ENCODE data around the gene MIPOL1. TPM values are rescaled to one million over a fixed set of nuclear protein-coding genes. Genes with fewer than 3 reads are reported as not detected.
"Not testable (repeated sequence)": the region's sequence is repeated elsewhere in the genome, so short reads cannot be mapped to it uniquely, and the experiment has no call there.

MIPOL1 gene
- total RNA-seq, 2 donors from 2014 or later, result 0.46 to 0.50 TPM

DNA sequence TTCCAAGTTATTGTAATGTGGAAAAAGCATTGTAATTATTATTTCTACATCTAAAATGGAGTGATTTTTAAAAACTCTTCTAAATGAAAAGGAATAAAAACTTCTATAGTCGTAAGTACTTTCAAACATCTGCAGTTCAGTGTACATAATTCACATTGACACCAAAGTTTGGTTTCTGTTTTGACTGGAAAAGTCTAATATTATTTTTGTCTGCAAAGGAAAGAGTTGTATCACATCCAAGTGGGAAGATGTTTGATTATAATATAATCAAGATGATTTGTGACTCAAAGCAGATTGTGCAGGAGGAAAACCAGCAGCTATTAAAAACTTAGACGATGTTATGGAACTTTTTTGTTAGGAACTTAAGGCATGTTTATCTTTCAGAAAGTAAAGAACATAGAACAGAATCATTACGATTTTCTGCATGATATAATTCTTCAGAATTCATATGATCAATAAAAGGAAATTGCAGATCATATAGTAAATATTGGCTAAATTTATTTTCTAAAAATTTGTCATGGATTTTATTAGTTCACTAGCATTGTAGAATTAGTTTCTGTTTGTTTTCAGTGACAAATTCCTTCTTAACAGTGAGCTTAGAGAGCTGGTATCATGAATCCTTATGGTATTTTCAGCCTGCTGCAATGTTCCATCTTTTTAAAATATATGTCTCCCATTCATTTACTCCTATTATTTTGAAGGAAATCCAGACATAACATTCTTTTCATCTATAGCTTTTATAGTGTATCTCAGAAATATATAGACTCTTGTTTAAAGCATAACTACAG lies 145.8 kb downstream of the MIPOL1 start:
- ATAC-seq (replicated peaks in 1 of 2) (no peak), DNase-seq (no peak)
- no peaks in the 10 kb centered on the region for H3K27me3 Mint-ChIP-seq (ENCODE audit: low read depth)
- peaks cover 2 to 5% of the 10 kb centered on the region in 2 donors for H3K9me3 Mint-ChIP-seq
- no peaks in the 10 kb centered on the region for H3K4me1 Mint-ChIP-seq (ENCODE audit: low read depth)
- no peaks in the 10 kb centered on the region for H3K36me3 Mint-ChIP-seq (ENCODE audit: insufficient read depth in 2 of 2)
- H3K4me3 Mint-ChIP-seq, result no peak overlapping the region
- no peak overlapping the region for H3K27ac Mint-ChIP-seq

DNA sequence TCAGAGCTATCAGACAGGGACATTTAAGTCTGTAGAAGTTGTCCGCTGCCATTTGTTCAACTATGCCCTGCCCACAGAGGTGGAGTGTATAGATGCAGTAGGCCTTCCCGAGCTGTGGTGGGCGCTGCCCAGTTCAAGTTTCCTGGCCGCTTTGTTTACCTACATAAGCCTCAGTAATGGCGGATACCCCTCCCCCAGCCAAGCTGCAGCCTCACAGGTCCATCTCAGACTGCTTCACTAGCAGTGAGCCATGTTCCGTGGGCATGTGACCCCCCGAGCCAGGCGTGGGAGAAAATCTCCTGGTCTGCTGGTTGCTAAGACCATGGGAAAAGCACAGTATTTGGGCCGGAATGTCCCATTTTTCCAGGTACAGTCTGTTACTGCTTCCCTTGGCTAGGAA lies 165.9 kb downstream of the MIPOL1 start:
- H3K27ac Mint-ChIP-seq, result no peak overlapping the region
- no peak for ATAC-seq (replicated peaks in 1 of 2)
- H3K9me3 Mint-ChIP-seq, result peaks cover 13 to 15% of the 10 kb centered on the region in 2 donors
- no peaks in the 10 kb centered on the region for H3K4me1 Mint-ChIP-seq (ENCODE audit: low read depth)
- H3K36me3 Mint-ChIP-seq (ENCODE audit: insufficient read depth in 2 of 2), result peaks cover 3 to 4% of the 10 kb centered on the region in 2 donors
- DNase-seq, result no peak
- no peaks in the 10 kb centered on the region for H3K27me3 Mint-ChIP-seq (ENCODE audit: low read depth)
- no peak overlapping the region for H3K4me3 Mint-ChIP-seq

DNA sequence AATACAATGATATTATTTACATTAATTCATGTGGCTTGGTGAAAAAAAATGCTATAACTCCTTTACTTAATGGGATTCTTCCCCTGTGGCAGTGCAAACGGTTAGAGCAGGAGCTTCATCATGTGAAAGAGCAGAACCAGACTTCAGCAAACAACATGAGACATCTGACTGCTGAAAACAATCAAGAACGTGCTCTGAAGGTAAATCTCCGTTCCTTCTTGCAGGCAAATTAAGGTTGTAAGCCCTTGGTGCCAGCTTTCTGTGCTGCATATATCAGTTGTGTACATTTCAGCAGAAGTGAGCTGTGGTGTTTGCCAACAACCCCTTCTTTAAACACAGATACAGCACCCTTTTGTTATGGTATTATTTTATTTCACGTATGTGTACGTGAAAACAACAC lies 171.7 kb downstream of the MIPOL1 start:
- no peaks in the 10 kb centered on the region for H3K4me1 Mint-ChIP-seq (ENCODE audit: low read depth)
- ATAC-seq (replicated peaks in 1 of 2), result no peak
- H3K27ac Mint-ChIP-seq, result no peak overlapping the region
- H3K36me3 Mint-ChIP-seq (ENCODE audit: insufficient read depth in 2 of 2), result no peaks in the 10 kb centered on the region
- peaks cover under 1 to 3% of the 10 kb centered on the region in 2 donors for H3K9me3 Mint-ChIP-seq
- DNase-seq, result no peak
- H3K4me3 Mint-ChIP-seq, result no peak overlapping the region
- H3K27me3 Mint-ChIP-seq (ENCODE audit: low read depth), result no peaks in the 10 kb centered on the region

DNA sequence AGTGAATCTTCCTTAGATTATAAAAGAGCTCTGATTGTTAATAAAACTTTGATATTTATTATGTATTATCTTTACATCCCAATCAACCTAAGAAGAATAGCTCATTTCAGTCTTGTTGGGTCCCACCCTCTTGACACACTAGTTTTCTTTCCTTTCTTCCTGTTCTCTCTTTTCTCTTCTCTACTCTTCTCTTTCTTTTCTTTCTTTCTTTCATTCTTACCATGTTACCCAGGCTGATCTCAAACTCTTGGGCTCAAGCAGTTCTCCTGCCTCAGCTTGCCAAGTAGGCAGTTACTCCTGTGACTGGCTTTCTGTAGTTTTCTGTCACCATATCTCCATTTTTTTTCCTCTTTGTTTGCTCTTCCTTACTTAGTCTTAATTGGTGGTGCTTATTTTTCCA lies 177.8 kb downstream of the MIPOL1 start:
- H3K27ac Mint-ChIP-seq, result no peak overlapping the region
- DNase-seq, result no peak
- H3K9me3 Mint-ChIP-seq, result peaks cover 2 to 9% of the 10 kb centered on the region in 2 donors
- no peaks in the 10 kb centered on the region for H3K36me3 Mint-ChIP-seq (ENCODE audit: insufficient read depth in 2 of 2)
- ATAC-seq (replicated peaks in 1 of 2), result no peak
- H3K4me1 Mint-ChIP-seq (ENCODE audit: low read depth), result no peaks in the 10 kb centered on the region
- H3K4me3 Mint-ChIP-seq, result no peak overlapping the region
- H3K27me3 Mint-ChIP-seq (ENCODE audit: low read depth), result no peaks in the 10 kb centered on the region

DNA sequence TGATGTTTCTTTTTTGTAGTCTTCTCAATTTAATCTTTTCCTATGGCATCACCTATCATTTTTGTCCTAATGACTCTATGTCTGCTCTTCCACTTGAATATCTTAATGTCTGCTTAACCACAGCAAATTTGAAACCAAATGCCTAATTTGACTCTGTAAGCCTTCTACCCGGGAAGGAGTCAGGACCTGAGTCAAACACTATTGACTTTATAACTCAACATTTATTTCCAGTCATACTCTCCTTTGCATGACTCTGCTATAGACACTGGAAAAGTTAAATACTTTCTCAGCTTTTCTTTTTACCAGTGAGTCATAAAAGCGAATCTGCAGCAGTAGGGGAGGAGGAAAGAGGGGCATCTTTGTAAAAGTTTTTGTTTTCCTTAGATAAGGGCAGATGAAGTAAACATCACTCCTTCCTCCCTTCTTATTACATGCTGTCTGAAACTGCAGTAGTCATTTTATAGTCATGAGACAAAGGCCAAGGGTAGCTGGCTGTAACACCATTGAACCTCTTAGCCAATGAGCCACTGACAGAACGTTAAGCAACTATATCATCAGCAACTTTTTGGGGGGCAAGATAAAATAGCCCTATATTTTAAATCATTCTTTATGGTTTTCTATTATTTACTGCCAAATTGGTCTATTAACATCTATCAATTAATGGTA lies 179.3 kb downstream of the MIPOL1 start:
- ATAC-seq (replicated peaks in 1 of 2), result no peak
- DNase-seq, result no peak
- Mint-ChIP-seq H3K27ac (no peak overlapping the region), H3K9me3 (peaks cover 2 to 9% of the 10 kb centered on the region in 2 donors), H3K4me3 (no peak overlapping the region), H3K27me3 (ENCODE audit: low read depth) (no peaks in the 10 kb centered on the region), H3K36me3 (ENCODE audit: insufficient read depth in 2 of 2) (no peaks in the 10 kb centered on the region), H3K4me1 (ENCODE audit: low read depth) (no peaks in the 10 kb centered on the region)

DNA sequence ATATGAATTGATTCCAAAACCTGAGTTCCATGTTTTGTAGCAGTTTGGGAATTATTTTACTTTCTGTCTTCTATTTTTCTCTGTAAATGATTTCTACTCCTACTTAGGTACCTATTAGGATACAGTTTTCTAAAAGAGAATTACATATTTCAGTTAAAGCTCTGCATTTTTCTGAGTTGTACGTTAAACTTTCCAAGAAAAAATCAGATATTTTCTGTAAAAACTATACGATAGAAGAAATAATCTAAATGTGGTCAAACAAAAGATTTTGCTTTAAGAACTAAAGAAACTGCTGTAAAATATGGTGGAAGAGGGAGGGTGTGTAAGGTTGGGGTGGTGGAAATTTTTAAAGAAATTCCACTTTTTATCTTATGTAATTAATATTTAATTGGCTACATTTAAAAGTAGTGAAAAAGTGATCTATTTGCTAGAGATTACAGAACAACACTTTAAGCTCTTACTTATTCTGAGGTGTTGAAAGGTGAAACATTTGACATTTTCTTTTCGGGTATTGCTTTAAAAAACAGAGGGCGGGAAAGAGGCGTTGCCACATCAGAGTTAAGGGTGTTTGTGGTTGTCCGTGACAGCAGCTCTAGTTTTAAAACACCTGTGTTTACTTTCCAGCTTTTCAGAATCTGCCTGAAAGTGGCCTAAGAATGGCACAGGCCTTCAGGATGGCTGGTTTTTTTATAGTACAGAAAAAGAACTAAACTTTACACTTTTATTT lies 187.3 kb downstream of the MIPOL1 start:
- no peak for ATAC-seq (replicated peaks in 1 of 2)

DNA sequence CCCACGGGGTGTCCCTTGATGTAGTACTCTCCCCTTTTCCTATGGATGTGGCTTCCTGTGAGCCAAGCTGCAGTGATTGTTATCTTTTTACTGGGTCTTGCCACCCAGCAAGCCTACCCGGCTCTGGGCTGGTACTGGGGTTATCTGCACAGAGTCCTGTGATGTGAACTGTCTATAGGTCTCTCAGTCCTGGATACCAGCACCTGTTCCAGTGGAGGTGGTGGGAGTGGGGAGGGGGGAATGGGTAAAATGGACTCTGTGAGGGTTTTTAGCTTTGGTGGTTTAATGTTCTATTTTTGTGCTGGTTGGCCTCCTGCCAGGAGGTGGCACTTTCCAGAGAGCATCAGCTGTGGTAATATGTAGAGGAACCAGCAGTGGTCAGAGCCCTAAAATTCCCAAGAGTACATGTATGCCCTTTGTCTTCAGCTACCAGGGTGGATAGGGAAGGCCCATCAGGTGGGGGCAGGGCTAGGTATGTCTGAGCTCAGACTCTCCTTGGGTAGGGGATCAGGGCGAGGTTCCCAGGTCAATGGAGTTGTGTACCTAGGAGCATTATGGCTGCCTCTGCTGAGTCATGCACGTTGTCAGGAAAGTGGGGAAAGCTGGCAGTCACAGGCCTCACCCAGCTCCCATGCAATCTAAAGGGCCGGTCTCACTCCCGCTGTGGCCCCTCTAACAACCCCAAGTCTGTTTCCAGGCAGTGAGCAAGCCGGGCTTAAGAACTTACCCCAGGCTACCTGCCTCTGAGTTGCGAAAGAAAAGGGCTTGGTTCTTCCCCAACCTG lies 199.6 kb downstream of the MIPOL1 start:
- not testable (repeated sequence) for H3K27me3 Mint-ChIP-seq (ENCODE audit: low read depth); H3K27ac Mint-ChIP-seq; DNase-seq; H3K36me3 Mint-ChIP-seq (ENCODE audit: insufficient read depth in 2 of 2); H3K4me3 Mint-ChIP-seq; H3K4me1 Mint-ChIP-seq (ENCODE audit: low read depth); ATAC-seq (replicated peaks in 1 of 2)
- H3K9me3 Mint-ChIP-seq, result peaks cover 12 to 23% of the 10 kb centered on the region in 2 donors

More for the DNA sequence above, 187.3 kb downstream of the MIPOL1 start:
- Mint-ChIP-seq H3K27me3 (ENCODE audit: low read depth) (no peaks in the 10 kb centered on the region), H3K4me3 (no peak overlapping the region), H3K4me1 (ENCODE audit: low read depth) (no peaks in the 10 kb centered on the region), H3K9me3 (peaks cover 0 to 2% of the 10 kb centered on the region in 2 donors), H3K27ac (no peak overlapping the region), H3K36me3 (ENCODE audit: insufficient read depth in 2 of 2) (no peaks in the 10 kb centered on the region)
- no peak for DNase-seq

DNA sequence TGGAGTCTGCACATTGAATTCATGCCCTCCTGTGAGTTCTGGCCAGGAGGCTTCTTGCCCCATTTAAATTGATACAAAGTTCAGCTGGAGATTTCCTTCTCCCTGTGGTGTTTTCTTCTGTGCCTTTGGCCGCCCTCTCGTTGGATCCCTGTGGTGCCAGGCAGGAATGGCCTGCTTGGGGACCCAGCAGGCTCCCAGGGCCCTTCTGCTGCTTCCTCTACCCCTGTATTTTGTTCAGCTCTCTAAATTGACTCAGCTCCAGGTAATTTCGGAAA lies 200.1 kb downstream of the MIPOL1 start:
- H3K27ac Mint-ChIP-seq, result no peak overlapping the region
- no peak for DNase-seq
- ATAC-seq (replicated peaks in 1 of 2), result no peak
- H3K27me3 Mint-ChIP-seq (ENCODE audit: low read depth), result no peaks in the 10 kb centered on the region
- H3K9me3 Mint-ChIP-seq, result peaks cover 12 to 23% of the 10 kb centered on the region in 2 donors
- no peaks in the 10 kb centered on the region for H3K4me1 Mint-ChIP-seq (ENCODE audit: low read depth)
- H3K4me3 Mint-ChIP-seq, result no peak overlapping the region
- peaks cover 0 to 1% of the 10 kb centered on the region in 2 donors for H3K36me3 Mint-ChIP-seq (ENCODE audit: insufficient read depth in 2 of 2)

DNA sequence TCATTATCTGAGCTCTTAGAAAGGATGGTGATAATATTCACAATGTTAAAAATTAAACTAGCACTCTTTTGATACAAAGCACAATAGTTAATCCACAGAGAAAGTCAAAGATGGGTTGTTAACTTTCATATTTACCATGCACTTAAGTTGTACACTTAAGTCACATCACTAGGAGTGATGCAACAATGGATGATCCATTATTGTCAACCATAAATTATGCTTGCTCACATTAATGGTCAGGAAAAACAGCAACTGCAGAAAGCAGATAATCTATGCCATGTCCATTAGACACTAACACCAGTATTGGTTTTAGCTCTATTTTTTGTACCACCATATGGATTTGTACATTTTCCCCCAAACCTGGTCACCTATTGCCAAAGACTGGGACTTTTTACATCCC lies 201.8 kb downstream of the MIPOL1 start:
- DNase-seq, result no peak
- H3K27me3 Mint-ChIP-seq (ENCODE audit: low read depth), result no peaks in the 10 kb centered on the region
- H3K4me1 Mint-ChIP-seq (ENCODE audit: low read depth), result no peaks in the 10 kb centered on the region

DNA sequence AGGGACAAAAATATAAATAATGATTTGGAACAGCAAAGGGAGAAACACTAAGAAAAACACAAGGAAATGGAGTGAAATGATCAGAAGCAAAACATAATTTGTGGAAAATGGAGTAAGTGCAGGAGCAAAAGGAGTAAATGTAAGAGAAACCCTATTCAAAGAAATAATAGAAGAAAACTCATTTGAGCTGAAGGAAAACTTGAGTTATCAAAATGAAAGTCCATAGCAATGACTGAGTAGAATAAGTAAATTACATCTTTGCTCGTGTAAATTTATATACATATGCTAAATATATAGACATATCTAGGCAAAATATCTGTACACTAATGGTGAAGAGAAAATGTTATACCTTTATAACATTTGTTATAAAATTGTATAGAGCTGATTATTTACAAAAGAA lies 203.4 kb downstream of the MIPOL1 start:
- Mint-ChIP-seq H3K4me1 (ENCODE audit: low read depth) (no peaks in the 10 kb centered on the region), H3K36me3 (ENCODE audit: insufficient read depth in 2 of 2) (peaks cover 0 to 1% of the 10 kb centered on the region in 2 donors), H3K9me3 (peaks cover 7 to 16% of the 10 kb centered on the region in 2 donors), H3K27me3 (ENCODE audit: low read depth) (no peaks in the 10 kb centered on the region), H3K4me3 (no peak overlapping the region), H3K27ac (no peak overlapping the region)
- ATAC-seq (replicated peaks in 1 of 2), result no peak
- DNase-seq, result no peak

More for the DNA sequence above, 201.8 kb downstream of the MIPOL1 start:
- Mint-ChIP-seq H3K36me3 (ENCODE audit: insufficient read depth in 2 of 2) (peaks cover 0 to 1% of the 10 kb centered on the region in 2 donors), H3K9me3 (peaks cover 8 to 18% of the 10 kb centered on the region in 2 donors), H3K4me3 (no peak overlapping the region), H3K27ac (no peak overlapping the region)
- ATAC-seq (replicated peaks in 1 of 2), result no peak

DNA sequence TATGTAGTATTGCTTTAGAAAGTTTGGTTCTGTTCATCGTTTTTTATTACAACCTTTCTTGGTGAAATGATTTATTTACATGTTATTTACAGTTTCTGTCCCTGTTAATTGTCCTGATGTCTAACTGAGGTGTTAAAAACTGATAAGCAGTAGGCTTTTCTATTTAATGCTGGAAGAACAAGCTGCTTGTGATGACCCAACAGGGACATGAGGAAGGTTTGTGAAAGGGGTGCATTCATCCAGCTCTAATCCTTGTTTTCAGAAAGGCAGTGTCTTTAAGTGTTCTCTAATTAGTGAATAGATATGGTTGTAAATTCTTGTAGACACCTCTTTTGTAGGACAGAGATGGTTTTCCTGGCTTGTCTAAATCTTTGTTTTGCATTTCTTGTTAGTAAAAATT lies 205.9 kb downstream of the MIPOL1 start:
- Mint-ChIP-seq H3K9me3 (peaks cover 3 to 8% of the 10 kb centered on the region in 2 donors), H3K36me3 (ENCODE audit: insufficient read depth in 2 of 2) (peaks cover 0 to 1% of the 10 kb centered on the region in 2 donors), H3K4me1 (ENCODE audit: low read depth) (no peaks in the 10 kb centered on the region), H3K27me3 (ENCODE audit: low read depth) (no peaks in the 10 kb centered on the region), H3K4me3 (no peak overlapping the region), H3K27ac (no peak overlapping the region)
- no peak for DNase-seq
- no peak for ATAC-seq (replicated peaks in 1 of 2)

DNA sequence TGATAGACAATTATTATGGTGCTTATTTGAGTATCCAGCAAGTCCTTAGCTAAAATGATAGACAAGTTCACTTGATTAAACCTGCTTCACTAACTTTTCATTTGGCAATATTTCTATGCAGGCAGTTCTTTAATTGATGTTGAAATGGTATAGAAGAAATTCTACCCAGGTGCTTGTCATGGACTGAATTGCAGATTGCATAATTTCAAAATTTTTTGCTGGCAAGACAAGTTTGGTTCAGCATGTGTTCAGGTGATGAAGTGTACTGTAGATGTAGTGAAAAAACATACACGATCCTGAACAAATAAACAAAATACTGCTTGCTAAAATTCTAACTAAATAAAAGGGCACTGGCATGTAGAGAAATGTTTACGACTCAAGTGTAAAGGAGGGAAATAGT lies 208.4 kb downstream of the MIPOL1 start:
- no peak for DNase-seq
- H3K9me3 Mint-ChIP-seq, result peaks cover 0 to under 1% of the 10 kb centered on the region in 2 donors
- no peak overlapping the region for H3K4me3 Mint-ChIP-seq
- ATAC-seq (replicated peaks in 1 of 2), result no peak
- H3K27me3 Mint-ChIP-seq (ENCODE audit: low read depth), result no peaks in the 10 kb centered on the region
- no peaks in the 10 kb centered on the region for H3K4me1 Mint-ChIP-seq (ENCODE audit: low read depth)
- no peaks in the 10 kb centered on the region for H3K36me3 Mint-ChIP-seq (ENCODE audit: insufficient read depth in 2 of 2)
- no peak overlapping the region for H3K27ac Mint-ChIP-seq

Data from activated T-cell treated with anti-CD3 and anti-CD28 coated beads, Interleukin-2, amount 50 U/mL, for 72 hours (primary cell).